Liver (tissue), 9 donors: ENCODE data around the gene TNFRSF6B. TPM values are rescaled to one million over a fixed set of nuclear protein-coding genes. Genes with fewer than 3 reads are reported as not detected.

Source experiments
- DNase-seq: peaks from one replicate; pipeline ENCODE4 v3.0.0-alpha.2; 2017; ENCODE audit warnings: low spot score
- H3K27ac ChIP-seq, 2 donors: one replicate each; pipeline ENCODE4 v1.7.0; 2013; ENCODE audit warnings: inconsistent platforms in 2 of 2, low read length in 2 of 2, control low read depth in 1 of 2, low read depth in 1 of 2, mild to moderate bottlenecking in 1 of 2
- H3K27me3 ChIP-seq, 4 donors: one replicate each; pipeline versions ENCODE4 v1.6.1 to v1.7.0; 2013; ENCODE audit warnings: low read length in 3 of 4, inconsistent platforms in 1 of 4, mild to moderate bottlenecking in 1 of 4, moderate library complexity in 1 of 4; ENCODE audit not compliant: control insufficient read depth in 4 of 4, insufficient read depth in 4 of 4
- H3K36me3 ChIP-seq, 4 donors: one replicate each; pipeline versions ENCODE4 v1.6.1 to v1.7.0; 2013; ENCODE audit warnings: low read length in 3 of 4, mild to moderate bottlenecking in 3 of 4, low read depth in 1 of 4, moderate library complexity in 1 of 4; ENCODE audit not compliant: control insufficient read depth in 4 of 4, insufficient read depth in 3 of 4
- H3K4me1 ChIP-seq, 4 donors: one replicate each; pipeline versions ENCODE4 v1.6.1 to v1.7.0; 2013; ENCODE audit warnings: low read length in 3 of 4, mild to moderate bottlenecking in 3 of 4, moderate library complexity in 1 of 4; ENCODE audit not compliant: control insufficient read depth in 4 of 4, insufficient read depth in 4 of 4
- H3K4me3 ChIP-seq, 3 donors: one replicate each; pipeline versions ENCODE4 v1.6.1 to v1.7.0; 2013; ENCODE audit warnings: low read length in 3 of 3, control low read depth in 1 of 3, low read depth in 1 of 3, mild to moderate bottlenecking in 1 of 3
- H3K9ac ChIP-seq, 2 donors: one replicate each; pipeline ENCODE4 v1.7.0; 2013; ENCODE audit warnings: low read length in 2 of 2, mild to moderate bottlenecking in 2 of 2, moderate library complexity in 2 of 2, control low read depth in 1 of 2, low read depth in 1 of 2
- H3K9me3 ChIP-seq, 4 donors: one replicate each; pipeline versions ENCODE4 v1.6.1 to v1.7.0; 2013; ENCODE audit warnings: low read length in 3 of 4; ENCODE audit not compliant: control insufficient read depth in 4 of 4
- ATF3 ChIP-seq: IDR thresholded peaks from 2 replicates; pipeline ENCODE4 v1.6.1; 2016; ENCODE audit warnings: antibody characterized with exemption
- CTCF ChIP-seq: fragments of 150-350 bp; IDR thresholded peaks from 2 replicates; pipeline ENCODE4 v1.5.1; 2017; ENCODE audit warnings: improper control_type of control experiment, low read depth, low read length; ENCODE audit not compliant: missing input control
- EGR1 ChIP-seq, 2 donors: IDR thresholded peaks; 2 replicates each; pipeline ENCODE4 v1.6.1; 2016 to 2018; ENCODE audit warnings: antibody characterized with exemption in 2 of 2, low read depth in 2 of 2
- FOXA1 ChIP-seq: IDR thresholded peaks from 2 replicates; pipeline ENCODE4 v1.6.1; 2016; ENCODE audit warnings: antibody characterized with exemption
- GABPA ChIP-seq, 2 donors: IDR thresholded peaks in 1 of 2; conservative IDR thresholded peaks in 1 of 2; 2 replicates each; pipeline ENCODE4 v1.6.1; 2016; ENCODE audit warnings: antibody characterized with exemption in 2 of 2, mild to moderate bottlenecking in 1 of 2, moderate library complexity in 1 of 2
- HNF4G ChIP-seq: IDR thresholded peaks from 2 replicates; pipeline ENCODE4 v1.6.1; 2016; ENCODE audit warnings: antibody characterized with exemption
- JUND ChIP-seq, 2 donors: IDR thresholded peaks; 2 replicates each; pipeline ENCODE4 v1.6.1; 2016; ENCODE audit warnings: antibody characterized with exemption in 2 of 2
- NR2F2 ChIP-seq: IDR thresholded peaks from 2 replicates; pipeline ENCODE4 v1.6.1; 2016; ENCODE audit warnings: antibody characterized with exemption
- RAD21 ChIP-seq, 2 donors: IDR thresholded peaks; 2 replicates each; pipeline ENCODE4 v1.6.1; 2016; ENCODE audit warnings: antibody characterized with exemption in 2 of 2, mild to moderate bottlenecking in 2 of 2
- REST ChIP-seq: IDR thresholded peaks from 2 replicates; pipeline ENCODE4 v1.6.1; 2016; ENCODE audit warnings: antibody characterized with exemption, mild to moderate bottlenecking
- RXRA ChIP-seq, 2 donors: IDR thresholded peaks; 2 replicates each; pipeline ENCODE4 v1.6.1; 2017 to 2018; ENCODE audit warnings: antibody characterized with exemption in 2 of 2, mild to moderate bottlenecking in 1 of 2
- SP1 ChIP-seq: IDR thresholded peaks from 2 replicates; pipeline ENCODE4 v1.6.1; 2018; ENCODE audit warnings: antibody characterized with exemption, mild to moderate bottlenecking
- TAF1 ChIP-seq: conservative IDR thresholded peaks from 2 replicates; pipeline ENCODE4 v1.6.1; 2016; ENCODE audit warnings: antibody characterized with exemption, mild to moderate bottlenecking
- ZBTB33 ChIP-seq: IDR thresholded peaks from 2 replicates; pipeline ENCODE4 v1.6.1; 2016; ENCODE audit warnings: antibody characterized with exemption
- WGBS: extraction: QIAGEN DNeasy Blood & Tissue Kit; methylation state at CpG from one replicate; pipeline ENCODE4 v1.1.7; 2013; 5-methylcytosine and 5-hydroxymethylcytosine counted together
- polyA plus RNA-seq, 2 donors: library from polyadenylated mRNA; stranded (reverse) in 1 of 2; unstranded in 1 of 2; fragments of 200-250 nt in 1 of 2; fragments of >200 nt in 1 of 2; fragmentation: Nextera tagmentation in 1 of 2; extraction: Ambion mirVana in 1 of 2; gene quantifications; one replicate each; pipeline versions ENCODE4 v1.2.1 to v1.2.3, GENCODE V29; 2013 to 2015
- total RNA-seq, 2 donors: library from RNA; depleted of rRNA; stranded (reverse); fragments of >200 nt; gene quantifications; one replicate each; pipeline ENCODE4 v1.2.3, GENCODE V29; 2014
- donor health status: healthy.
- donor health status: healthy.
- donor health status: healthy.
- donor health status: healthy.
- donor health status: healthy.

The TNFRSF6B gene
- total and polyA plus RNA-seq, 4 donors, result 0.09 to 0.73 TPM; not detected in 2

GRCh38 chr20:63696306-63696627 is 185 bp upstream of the TNFRSF6B start:
- H3K4me1 ChIP-seq, result peaks cover 7 to 22% (median 13%) of the 10 kb centered on the region in 4 donors

GRCh38 chr20:63697357-63697867 is 960 bp downstream of the TNFRSF6B start:
- DNase-seq, result no peak
- Histone ChIP-seq H3K4me1 (peaks cover 7 to 22% (median 13%) of the 10 kb centered on the region in 4 donors), H3K9me3 (no peaks in the 10 kb centered on the region), H3K9ac (no peak overlapping the region), H3K4me3 (no peak overlapping the region), H3K36me3 (peaks cover 0 to 3% (median 0%) of the 10 kb centered on the region in 4 donors), H3K27ac (no peak overlapping the region), H3K27me3 (no peaks in the 10 kb centered on the region)
- TF ChIP-seq TAF1 (no peak), RAD21 (IDR thresholded peaks at IDR 0.05) (no peak), SP1 (no peak), GABPA (IDR thresholded peaks at IDR 0.05 in 1 of 2, conservative IDR thresholded peaks at IDR 0.05 in 1 of 2) (no peak), ATF3 (no peak), JUND (IDR thresholded peaks at IDR 0.05) (no peak), CTCF (no peak), FOXA1 (no peak), RXRA (IDR thresholded peaks at IDR 0.05) (no peak), EGR1 (IDR thresholded peaks at IDR 0.05; ENCODE audit: low read depth in 2 of 2) (no peak), NR2F2 (no peak)
- WGBS, result 62% methylated on average over 7 of the region's 7 CpGs

More at GRCh38 chr20:63696306-63696627, 185 bp upstream of the TNFRSF6B start:
- Histone ChIP-seq H3K27ac (no peak overlapping the region), H3K4me3 (no peak overlapping the region), H3K36me3 (peaks cover 0 to 3% (median 1%) of the 10 kb centered on the region in 4 donors), H3K27me3 (no peaks in the 10 kb centered on the region), H3K9me3 (no peaks in the 10 kb centered on the region), H3K9ac (no peak overlapping the region)
- TF ChIP-seq ZBTB33, result no peak
- no peak for TF ChIP-seq ATF3
- no peak for TF ChIP-seq REST
- no peak for TF ChIP-seq HNF4G
- TF ChIP-seq RXRA (IDR thresholded peaks at IDR 0.05), result no peak
- TF ChIP-seq SP1, result no peak
- TF ChIP-seq JUND (IDR thresholded peaks at IDR 0.05), result no peak
- peak; percentile 62 for DNase-seq
- WGBS, result 41% methylated on average over 6 of the region's 6 CpGs
